ENCODE measurements around the gene SNAPC4.

Gene SNAPC4

DNA sequence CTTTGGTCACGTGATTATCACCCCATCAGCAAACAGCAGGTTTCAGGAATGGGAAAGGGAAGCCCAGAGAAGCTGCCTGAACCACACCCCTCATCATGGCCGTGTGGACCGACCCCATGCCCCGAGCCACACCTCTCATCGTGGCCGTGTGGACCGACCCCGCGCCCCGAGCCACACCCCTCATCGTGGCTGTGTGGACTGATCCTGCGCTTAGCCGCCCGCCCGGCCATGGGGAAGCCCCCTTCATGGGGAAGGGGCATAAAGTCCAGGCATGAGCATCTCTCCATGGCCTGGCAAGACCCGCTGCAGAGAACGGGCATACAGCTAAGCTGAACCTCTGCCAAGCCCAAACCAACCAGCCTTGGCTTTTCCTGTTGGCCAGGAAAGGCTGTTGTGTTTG is 6.4 kb downstream of the SNAPC4 start:
- no peak for DNase-seq (ENCODE audit: low spot score)
- FAIRE-seq = no peak

DNA sequence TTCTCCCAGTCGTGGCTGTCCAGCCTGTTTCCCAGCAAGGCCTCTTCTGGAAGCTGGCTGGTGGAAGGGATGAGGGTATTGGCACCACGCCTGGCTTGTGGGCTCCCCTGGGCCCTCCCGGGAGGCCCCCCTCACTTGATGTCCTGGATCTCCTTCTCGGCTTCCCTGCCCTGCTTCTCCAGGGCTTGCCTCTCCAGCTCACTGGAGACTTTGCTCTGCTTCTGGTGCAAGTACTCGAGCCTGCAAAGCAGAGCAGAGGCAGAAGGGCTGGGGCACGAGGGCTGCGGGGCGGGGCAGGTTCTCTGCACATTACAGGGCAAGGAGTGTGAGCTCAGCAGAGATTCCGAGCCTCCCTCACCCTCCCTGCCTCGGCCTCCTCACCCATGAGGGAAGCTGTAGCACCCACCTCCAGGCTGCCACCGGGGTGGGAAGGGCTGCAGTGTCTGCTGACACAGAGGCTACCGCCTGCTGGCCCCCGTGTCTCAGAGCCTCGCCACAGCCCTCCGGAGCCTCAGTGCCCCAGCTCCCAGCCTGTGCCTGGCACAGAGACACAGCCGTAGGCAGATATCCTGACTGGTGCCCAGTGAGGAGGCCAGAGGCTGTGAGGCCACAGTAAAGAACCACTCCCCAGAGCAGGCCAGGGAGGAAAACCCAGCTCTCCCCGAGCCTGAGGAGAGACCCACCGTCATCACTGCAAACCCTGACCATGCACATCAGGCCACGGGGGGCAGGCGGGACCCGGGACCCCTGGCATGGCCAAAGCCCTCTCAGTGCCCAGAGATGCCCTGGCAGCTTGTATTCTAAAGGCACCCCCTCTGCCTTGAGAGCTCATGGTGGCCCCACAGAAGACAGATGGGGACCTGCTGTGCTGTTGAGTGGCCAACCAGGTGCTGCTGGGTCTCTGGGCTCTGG is 7.2 kb downstream of the SNAPC4 start:
- FAIRE-seq (no peak), DNase-seq (ENCODE audit: low spot score) (no peak)

DNA sequence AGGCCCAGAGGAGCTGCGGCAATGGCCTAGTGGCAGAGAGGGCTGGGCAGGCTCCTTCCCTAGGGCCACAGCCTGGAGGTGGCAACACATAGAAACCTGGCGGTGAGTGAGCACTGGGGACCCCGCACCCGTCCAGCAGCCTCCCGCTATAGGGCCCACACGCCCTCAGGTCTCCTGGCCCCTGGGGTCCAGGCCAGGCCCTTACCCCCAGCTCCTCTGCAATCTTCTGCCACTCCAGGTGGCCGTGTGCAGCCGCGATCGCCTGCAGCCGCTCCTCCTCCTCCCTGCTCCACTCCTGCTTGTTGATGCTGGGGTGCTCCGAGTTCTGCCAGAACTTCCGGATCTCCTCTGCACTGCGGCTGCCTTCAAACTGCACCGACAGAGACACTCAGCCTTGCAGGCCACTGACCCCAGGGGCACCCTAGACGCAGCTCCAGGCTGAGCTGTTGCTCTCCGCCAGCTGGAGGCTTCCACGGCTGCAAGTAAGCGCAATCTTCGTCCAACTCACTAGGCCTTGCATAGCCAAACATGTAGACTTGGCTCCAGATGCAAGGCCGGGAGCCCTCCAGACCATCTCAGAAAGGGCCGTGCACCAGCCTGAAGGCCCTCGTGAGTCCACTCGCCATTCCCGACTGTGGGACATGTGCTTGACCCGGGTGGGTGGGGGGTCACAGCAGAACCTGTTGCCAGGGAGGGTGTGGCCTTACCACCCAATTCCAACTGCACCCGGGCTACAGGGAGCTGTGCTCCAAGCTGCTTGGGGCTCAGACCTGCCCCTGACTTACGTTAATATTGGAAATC is 8.0 kb downstream of the SNAPC4 start:
- no peak for FAIRE-seq
- DNase-seq (ENCODE audit: low spot score) = no peak

DNA sequence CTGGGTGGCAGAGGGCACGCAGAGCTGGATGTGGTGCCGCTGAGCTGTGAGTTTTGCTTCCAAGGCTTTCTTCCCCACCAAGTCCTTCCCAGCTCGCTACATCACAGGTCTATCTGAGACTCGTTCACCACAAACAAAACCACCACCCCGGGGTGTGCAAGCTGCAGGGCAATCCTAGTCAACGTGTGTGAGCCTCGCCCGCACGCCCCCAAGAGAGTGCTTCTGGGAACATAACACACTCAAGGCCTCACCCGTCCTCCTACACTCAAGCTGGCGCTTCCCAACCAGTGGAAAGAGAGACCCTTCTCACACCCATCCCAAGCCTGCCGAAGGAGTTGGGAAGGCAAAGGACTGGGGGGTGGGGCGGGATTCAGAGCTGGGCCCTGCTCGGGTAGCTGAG is 10.6 kb downstream of the SNAPC4 start:
- FAIRE-seq (no peak), DNase-seq (ENCODE audit: low spot score) (no peak)

GRCh38 chr9:136387217-136387616 is 12.8 kb downstream of the SNAPC4 start:
- FAIRE-seq = no peak

DNA sequence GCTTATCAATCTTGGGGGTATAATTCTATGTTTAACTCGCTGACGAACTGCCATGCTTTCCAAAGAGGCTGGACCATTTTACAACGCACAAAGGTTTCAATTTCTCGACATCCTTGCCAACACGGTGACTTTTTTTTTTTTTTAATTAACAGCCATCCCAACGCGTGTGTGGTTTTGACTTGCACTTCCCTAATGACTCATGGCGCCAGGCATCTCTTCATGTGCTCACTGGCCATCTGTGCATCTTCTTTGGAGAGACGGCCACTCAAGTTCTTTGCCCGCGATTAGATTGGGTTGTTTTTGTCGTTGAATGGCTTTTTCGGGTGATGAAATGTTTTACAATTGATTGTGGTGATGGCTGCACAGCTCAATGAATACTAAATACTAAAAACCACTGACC is 14.0 kb downstream of the SNAPC4 start:
- FAIRE-seq (no peak), DNase-seq (ENCODE audit: low spot score) (no peak)

More at GRCh38 chr9:136387217-136387616, 12.8 kb downstream of the SNAPC4 start:
- no peak for DNase-seq (ENCODE audit: low spot score)

GRCh38 chr9:136385015-136385414 is 15.0 kb downstream of the SNAPC4 start:
- no peak for DNase-seq (ENCODE audit: low spot score)
- FAIRE-seq = no peak

GRCh38 chr9:136383436-136383835 is 16.5 kb downstream of the SNAPC4 start:
- DNase-seq (ENCODE audit: low spot score) (no peak), FAIRE-seq (no peak)

DNA sequence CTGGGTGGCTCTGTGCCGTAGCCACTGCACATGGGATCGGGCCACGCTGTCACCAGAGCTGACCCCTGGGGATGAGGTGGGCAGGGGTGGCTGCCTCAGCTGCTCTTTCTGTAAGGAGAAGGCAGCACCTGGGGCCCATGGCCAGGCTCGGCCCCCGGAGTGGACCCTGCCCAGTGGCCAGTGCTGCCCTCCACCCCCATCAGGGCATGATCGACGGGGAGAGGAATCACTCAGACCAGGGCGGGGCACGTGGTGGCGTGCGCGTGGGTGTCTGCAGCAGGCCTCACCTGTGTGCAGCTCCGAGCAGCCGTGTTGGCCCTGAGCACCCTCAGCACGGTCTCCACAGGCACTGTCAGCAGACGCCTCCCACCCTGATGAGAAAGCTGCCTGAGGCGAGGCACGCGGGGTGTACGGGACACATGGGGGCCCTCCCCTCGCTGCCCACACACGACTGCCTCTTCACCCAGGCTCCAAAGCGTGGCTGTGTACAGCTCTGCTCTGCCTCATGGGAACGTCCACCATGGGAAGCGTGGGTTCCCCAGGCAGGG is 17.9 kb downstream of the SNAPC4 start:
- no peak for FAIRE-seq
- DNase-seq (ENCODE audit: low spot score) = no peak

DNA sequence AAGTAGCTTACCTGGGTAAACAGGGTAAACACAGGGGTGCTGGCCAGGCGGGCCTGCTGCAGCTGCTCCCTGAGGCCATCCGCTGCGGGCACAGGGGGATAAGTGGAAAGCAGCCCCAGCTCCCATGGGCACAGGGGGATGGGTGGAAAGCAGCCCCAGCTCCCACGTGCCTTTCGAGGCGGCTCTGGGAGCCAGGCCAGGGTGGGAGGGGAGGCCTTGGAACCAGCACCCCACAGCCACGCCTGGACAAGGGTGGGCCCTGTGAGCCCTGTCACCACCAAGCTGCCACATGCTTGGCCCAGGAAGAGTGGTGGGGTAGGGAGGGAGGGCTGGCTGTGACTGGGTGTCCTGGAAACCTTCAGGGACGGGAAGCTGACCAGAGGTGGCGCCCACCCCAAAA is 18.7 kb downstream of the SNAPC4 start:
- no peak for FAIRE-seq
- DNase-seq (ENCODE audit: low spot score) = no peak

GRCh38 chr9:136380381-136380780 is 19.6 kb downstream of the SNAPC4 start:
- no peak for DNase-seq (ENCODE audit: low spot score)
- no peak for FAIRE-seq

GRCh38 chr9:136379891-136380290 is 20.1 kb downstream of the SNAPC4 start:
- FAIRE-seq = no peak
- DNase-seq (ENCODE audit: low spot score) = no peak

- FAIRE-seq = no peak
- DNase-seq (ENCODE audit: low spot score) = no peak
These were observed 20.6 kb downstream of the SNAPC4 start for GRCh38 chr9:136379401-136379800.

DNA sequence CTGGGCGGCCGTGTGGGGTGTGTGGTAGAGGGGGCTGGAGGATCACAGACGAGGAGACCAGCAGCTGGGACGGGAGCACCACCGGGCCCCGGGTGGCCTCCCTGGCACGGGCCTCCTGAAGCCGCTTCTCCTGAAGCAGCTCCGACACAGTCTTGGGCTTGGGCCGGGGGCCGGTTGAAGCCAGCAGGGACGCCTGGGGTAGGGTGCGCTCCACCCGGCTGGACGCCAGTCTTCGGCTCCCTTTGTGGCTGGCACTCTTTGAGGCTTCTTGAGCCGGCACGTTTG is 21.0 kb downstream of the SNAPC4 start:
- DNase-seq (ENCODE audit: low spot score) = no peak

GRCh38 chr9:136378170-136379002 is 21.6 kb downstream of the SNAPC4 start:
- DNase-seq (ENCODE audit: low spot score) (no peak), FAIRE-seq (no peak)

More for the DNA sequence above, 21.0 kb downstream of the SNAPC4 start:
- FAIRE-seq = no peak

GRCh38 chr9:136377341-136378169 is 22.4 kb downstream of the SNAPC4 start:
- DNase-seq (ENCODE audit: low spot score) (no peak), FAIRE-seq (no peak)

DNA sequence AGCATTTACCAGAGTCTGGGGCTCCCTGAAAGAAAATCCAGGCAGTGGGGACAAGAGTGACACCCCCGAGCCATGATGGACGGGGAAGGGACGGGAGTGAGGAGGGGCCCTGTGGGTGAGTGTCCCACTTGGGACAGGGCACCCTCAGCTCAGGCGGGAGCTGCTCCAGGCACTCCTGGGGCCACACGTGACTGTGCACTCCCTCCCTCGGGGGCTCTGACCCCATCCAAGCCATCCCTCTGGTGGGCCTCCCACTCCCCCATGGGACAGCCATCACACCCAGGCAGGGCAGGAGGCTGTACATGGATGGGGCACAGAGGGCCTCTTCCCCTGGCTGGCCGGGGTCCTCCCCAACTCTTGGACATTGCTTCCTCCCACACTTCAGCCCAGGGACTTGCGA is 23.5 kb downstream of the SNAPC4 start:
- FAIRE-seq = no peak
- DNase-seq (ENCODE audit: low spot score) = no peak

DNA sequence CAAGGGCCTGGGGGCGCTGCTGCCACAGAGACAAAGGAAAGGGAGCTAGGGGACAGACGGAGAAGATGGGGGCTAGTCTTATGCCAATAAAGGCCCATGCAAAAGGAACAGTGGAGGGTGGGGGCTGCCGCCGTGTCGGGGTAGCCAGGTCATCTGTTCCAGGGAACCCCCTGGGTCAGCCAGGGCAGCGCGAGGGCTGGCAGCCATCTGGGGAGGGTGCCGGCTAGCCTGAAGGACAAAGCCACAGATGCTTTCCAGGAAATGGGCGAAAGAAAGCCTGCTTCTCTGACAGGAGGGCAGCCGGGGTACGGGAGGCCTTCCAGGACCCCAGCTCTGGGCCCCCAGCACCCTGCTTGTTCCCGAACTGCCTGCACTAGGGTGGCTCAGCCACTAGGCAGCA is 24.9 kb downstream of the SNAPC4 start:
- DNase-seq (ENCODE audit: low spot score) (no peak), FAIRE-seq (no peak)

DNA sequence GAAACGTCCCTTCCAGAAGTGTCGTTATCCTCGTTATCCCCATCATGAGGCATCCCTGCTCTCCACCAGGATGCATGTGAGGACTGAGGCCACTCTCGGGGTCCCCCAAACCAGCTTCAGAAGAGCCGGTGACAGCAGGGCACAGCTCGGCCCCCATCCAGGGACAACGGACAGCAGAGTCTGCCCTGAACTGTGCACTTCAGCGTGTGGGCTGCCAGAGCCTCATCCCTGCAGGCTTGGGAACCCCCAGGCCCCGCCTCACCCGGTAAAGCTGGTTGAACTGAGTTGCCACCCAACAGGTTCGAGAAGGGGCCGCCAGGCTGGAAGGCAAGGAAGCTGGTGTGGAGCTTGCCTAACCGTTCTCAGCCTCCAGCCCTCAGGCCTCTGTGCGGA is 25.8 kb downstream of the SNAPC4 start:
- FAIRE-seq (no peak), DNase-seq (ENCODE audit: low spot score) (no peak)

- no peak for DNase-seq (ENCODE audit: low spot score)
These were observed 26.4 kb downstream of the SNAPC4 start, which contains the start of gene CARD9 for GRCh38 chr9:136373300-136374182. TSS of gene CARD9 (minus strand) at chr9:136373669. CDS start at chr9:136372078, 1,591 bp downstream.

More at GRCh38 chr9:136373300-136374182, 26.4 kb downstream of the SNAPC4 start, which contains the start of gene CARD9:
- FAIRE-seq = no peak

Data from urothelium cell line (cell line).